HG02981 (cell line): ENCODE results near the gene APMAP.

Experiments
- ATAC-seq: cut with Tn5 transposase; IDR thresholded peaks from one replicate; pipeline ENCODE4 v1.9.1; 2021; ENCODE audit warnings: mild to moderate bottlenecking, moderate library complexity; ENCODE audit not compliant: unreplicated experiment

Gene APMAP

GRCh38 chr20:24914388-24915241, 77.9 kb downstream of the APMAP start:
- no peak for ATAC-seq

- no peak for ATAC-seq
Observed at GRCh38 chr20:24913076-24913628, 79.4 kb downstream of the APMAP start.
